Measurements from ENCODE around the gene PSAP.

PSAP gene

GRCh38 chr10:71833451-71834342 lies 17.4 kb downstream of the PSAP start:
- DNase-seq (ENCODE audit: low read depth, low spot score), result no peak

DNA sequence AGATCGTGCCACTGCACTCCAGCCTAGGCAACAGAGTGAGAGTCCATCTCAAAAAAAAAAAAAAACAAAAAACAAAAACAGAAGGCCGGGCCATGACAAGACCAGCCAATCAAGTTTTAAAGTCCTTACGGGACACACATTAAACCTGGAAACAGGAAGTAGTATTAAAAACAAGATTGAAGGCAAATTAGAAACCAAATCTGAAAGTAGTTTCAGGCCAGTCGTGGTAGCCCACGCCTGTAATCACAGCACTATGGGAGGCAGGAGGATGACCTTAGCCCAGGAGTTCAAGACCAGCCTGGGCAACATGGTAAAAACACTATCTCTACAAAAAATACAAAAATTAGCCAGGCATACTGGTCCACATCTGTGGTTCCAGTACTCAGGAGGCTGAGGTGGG lies 18.1 kb downstream of the PSAP start:
- DNase-seq (ENCODE audit: low read depth, low spot score), result no peak
- no peak overlapping the region for H3K4me3 ChIP-seq (ENCODE audit: low read length)

More at GRCh38 chr10:71833451-71834342, 17.4 kb downstream of the PSAP start:
- H3K4me3 ChIP-seq (ENCODE audit: low read length), result no peak overlapping the region

- H3K4me3 ChIP-seq (ENCODE audit: low read length), result no peak overlapping the region
- DNase-seq (ENCODE audit: low read depth, low spot score), result no peak
These were observed 19.2 kb downstream of the PSAP start for GRCh38 chr10:71831646-71832552.

DNA sequence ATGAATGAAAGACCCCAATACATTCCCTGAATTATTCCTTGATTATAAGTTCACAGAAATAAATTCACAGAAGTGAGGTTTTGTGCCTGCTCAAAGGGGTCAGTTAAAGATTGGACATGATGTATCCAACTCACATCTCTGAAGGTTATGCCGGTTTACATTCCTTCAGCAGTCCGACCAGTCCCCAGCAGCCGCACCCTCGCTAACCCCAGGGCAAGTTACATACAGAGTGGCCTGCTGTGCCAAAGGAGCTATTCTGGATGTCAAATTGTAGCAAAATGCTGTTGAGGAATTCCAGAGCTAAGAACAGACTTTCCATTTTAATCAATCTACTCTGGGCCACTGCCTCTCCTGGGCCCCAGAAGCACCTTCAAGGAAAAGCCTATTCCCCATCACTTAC lies 20.3 kb downstream of the PSAP start:
- H3K4me3 ChIP-seq (ENCODE audit: low read length), result no peak overlapping the region
- no peak for DNase-seq (ENCODE audit: low read depth, low spot score)

DNA sequence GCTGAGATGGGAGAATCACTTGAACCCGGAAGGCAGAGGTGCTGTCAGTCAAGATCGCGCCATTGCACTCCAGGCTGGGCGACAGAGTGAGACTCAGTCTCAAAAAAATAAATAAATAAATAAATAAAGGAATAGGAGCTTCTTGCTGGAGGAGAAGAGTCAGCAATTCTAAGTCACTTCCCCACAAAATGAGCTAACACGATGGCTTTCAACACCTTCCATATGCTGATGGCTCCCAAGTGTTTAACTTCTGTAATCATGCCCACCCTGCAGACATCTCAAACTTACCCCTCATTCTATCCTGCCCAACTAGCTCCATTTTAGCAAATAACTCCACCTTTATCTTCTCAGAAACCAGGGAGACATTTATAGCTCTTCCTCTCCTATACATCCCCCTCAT lies 21.2 kb downstream of the PSAP start:
- no peak for DNase-seq (ENCODE audit: low read depth, low spot score)
- H3K4me3 ChIP-seq (ENCODE audit: low read length), result no peak overlapping the region

DNA sequence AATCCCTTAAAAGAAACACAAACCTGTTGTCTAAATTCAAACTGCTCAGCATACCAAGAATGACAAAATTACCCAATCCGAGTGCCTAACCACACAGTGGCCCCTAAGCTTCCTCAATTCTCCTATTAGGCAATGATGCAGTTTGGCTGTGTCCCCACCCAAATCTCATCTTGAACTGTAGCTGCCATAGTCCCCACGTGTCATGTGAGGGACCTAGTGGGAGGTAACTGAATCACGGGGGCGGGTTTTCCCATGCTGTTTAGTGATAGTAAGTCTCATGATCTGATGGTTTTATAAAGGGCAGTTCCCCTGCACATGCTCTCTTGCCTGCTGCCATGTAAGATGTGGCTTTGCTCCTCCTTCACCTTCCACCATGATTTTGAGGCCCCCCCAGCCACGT lies 21.9 kb downstream of the PSAP start:
- no peak overlapping the region for H3K4me3 ChIP-seq (ENCODE audit: low read length)
- DNase-seq (ENCODE audit: low read depth, low spot score), result no peak

- no peak for DNase-seq (ENCODE audit: low read depth, low spot score)
- no peak overlapping the region for H3K4me3 ChIP-seq (ENCODE audit: low read length)
These were observed 22.3 kb downstream of the PSAP start for GRCh38 chr10:71828702-71829101.

DNA sequence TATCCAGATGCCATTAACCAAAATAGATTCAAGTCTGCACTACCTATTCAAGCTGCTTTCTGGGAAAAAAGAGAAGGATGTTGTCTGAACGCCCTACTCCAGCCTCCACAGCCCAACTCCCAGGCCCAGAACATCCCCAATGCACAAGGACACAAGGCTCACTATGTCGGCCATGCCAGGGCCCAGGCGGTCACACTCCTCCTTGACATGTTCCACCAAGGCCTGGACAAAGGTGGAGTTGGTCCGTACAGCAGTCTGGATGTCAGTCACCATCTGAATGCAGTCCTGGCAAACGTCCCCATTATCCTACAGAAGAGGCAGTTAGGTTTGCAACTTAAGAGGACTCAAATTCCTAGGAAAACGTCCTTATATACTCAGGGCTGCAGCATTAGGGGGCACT lies 23.2 kb downstream of the PSAP start:
- H3K4me3 ChIP-seq (ENCODE audit: low read length), result no peak overlapping the region
- DNase-seq (ENCODE audit: low read depth, low spot score), result no peak

- DNase-seq (ENCODE audit: low read depth, low spot score), result no peak
These were observed 25.8 kb downstream of the PSAP start for GRCh38 chr10:71825217-71825616.

GRCh38 chr10:71824333-71824732 lies 26.7 kb downstream of the PSAP start:
- H3K4me3 ChIP-seq (ENCODE audit: low read length), result no peak overlapping the region
- no peak for DNase-seq (ENCODE audit: low read depth, low spot score)

More at GRCh38 chr10:71825217-71825616, 25.8 kb downstream of the PSAP start:
- H3K4me3 ChIP-seq (ENCODE audit: low read length), result no peak overlapping the region

DNA sequence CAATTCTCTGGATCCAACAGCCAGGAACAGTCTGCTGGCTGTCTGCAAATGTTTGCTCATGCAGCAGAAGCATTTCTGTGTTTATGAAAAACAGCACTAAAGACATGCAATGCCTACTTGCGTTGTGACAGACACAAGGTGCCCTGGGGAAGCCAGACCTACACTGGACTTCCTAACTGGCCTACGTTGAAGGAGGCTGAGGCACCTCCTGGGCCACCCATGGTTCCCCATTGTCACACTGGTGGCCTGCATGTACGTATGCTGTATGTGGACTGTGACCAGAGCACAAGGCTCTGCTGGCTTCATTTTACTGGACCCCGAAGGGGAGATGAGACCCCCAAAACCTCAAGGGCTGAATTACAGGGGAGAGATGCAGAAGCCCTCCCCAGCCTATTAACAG lies 27.7 kb downstream of the PSAP start:
- DNase-seq (ENCODE audit: low read depth, low spot score), result no peak
- no peak overlapping the region for H3K4me3 ChIP-seq (ENCODE audit: low read length)

DNA sequence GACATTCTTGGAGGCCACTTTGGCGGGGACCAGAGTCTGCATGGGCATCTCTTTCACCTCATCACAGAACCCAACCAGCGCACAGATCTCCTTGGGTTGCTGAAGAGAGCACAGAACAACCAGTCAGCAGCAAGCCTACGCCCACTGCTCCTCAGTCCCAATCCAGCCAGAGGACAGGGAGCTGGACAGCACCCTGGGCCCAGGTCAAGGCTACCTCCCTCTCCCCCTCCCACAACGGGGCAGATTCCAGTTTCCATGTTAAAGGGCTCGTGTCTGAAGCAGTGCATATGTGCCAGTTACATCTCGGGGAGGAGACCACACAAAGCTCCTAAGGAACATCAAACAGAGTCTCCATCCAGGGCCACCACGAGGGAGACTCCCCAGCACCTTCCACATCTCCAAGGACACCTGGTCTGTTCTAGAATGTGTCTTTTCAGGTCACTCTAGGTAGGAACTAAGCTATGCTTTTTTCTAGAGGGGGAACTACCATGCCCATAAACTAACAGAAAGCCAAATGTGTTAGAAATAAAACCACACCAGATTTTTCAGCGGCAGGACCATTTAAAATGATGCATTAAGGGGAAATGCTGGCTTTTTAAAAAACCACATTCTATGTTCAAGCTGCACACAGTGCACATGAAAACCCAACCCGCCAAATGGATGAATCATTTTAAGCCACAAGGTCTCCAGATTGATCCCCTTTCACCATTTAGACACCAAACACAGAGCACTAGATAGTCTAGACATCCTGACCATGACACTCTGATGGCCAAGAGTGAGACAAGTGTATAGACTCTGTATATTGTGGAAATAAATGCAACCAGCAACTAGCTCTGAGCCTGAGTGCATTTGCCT lies 28.9 kb downstream of the PSAP start:
- no peak overlapping the region for H3K4me3 ChIP-seq (ENCODE audit: low read length)
- peak; percentile 78 for DNase-seq (ENCODE audit: low read depth, low spot score)

- no peak overlapping the region for H3K4me3 ChIP-seq (ENCODE audit: low read length)
- DNase-seq (ENCODE audit: low read depth, low spot score), result no peak
These were observed 30.1 kb downstream of the PSAP start for GRCh38 chr10:71820966-71821365.

- DNase-seq (ENCODE audit: low read depth, low spot score), result no peak
- H3K4me3 ChIP-seq (ENCODE audit: low read length), result no peak overlapping the region
These were observed 31.1 kb downstream of the PSAP start for GRCh38 chr10:71819985-71820384.

GRCh38 chr10:71819441-71819861 lies 31.6 kb downstream of the PSAP start:
- no peak for DNase-seq (ENCODE audit: low read depth, low spot score)
- no peak overlapping the region for H3K4me3 ChIP-seq (ENCODE audit: low read length)

GRCh38 chr10:71818674-71819260 lies 32.3 kb downstream of the PSAP start:
- no peak overlapping the region for H3K4me3 ChIP-seq (ENCODE audit: low read length)
- no peak for DNase-seq (ENCODE audit: low read depth, low spot score)

DNA sequence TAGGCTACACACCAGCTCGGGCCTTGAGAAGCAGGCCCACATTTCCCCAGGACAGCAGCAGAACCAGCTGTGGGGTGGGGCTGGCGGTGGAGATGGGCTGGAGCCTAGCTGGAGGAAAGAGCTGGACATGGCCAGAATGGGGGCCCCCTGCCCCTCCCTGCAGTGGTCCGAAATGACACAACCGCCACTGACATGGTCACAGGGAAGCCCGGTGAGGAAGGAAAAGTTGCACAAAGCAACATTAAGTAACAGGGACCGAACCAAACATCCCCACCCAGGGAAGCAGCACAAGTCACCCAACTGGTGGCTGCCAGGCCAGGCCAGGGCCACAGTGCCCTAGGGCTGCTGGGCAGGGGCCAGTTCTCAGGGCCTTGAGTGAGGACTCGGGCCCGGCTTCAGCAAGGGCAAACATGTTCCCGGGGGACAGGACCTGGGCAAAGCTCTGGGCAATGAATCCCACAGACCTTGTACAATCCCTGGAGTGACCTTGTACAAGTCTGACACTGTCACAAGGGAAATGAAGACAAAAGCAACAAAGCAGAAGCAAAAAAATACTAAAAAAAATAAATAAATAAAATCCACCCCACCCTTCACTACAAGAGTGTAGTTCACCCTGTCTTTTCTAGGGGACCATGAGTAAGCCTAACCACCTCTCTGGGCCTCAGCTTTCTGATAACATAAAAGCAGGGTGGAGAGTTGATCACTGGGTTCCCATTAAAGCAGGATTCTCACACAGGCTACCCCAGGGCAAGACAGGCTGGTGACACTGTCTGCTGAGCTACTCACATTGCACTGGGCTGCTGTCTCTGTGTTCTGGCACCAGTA lies 33.0 kb downstream of the PSAP start:
- H3K4me3 ChIP-seq (ENCODE audit: low read length), result no peak overlapping the region
- DNase-seq (ENCODE audit: low read depth, low spot score), result no peak

Measured in Jurkat, Clone E6-1 (cell line).